ENCODE measurements around the gene ZNF467.

ZNF467 gene

GRCh38 chr7:149808311-149808710 is 34.9 kb upstream of the ZNF467 start:
- no peak for DNase-seq (ENCODE audit: low spot score)

- DNase-seq (ENCODE audit: low spot score): no peak
These were observed 33.3 kb upstream of the ZNF467 start for GRCh38 chr7:149806726-149807125.

- no peak for DNase-seq (ENCODE audit: low spot score)
These were observed 30.7 kb upstream of the ZNF467 start for GRCh38 chr7:149804106-149804505.

DNA sequence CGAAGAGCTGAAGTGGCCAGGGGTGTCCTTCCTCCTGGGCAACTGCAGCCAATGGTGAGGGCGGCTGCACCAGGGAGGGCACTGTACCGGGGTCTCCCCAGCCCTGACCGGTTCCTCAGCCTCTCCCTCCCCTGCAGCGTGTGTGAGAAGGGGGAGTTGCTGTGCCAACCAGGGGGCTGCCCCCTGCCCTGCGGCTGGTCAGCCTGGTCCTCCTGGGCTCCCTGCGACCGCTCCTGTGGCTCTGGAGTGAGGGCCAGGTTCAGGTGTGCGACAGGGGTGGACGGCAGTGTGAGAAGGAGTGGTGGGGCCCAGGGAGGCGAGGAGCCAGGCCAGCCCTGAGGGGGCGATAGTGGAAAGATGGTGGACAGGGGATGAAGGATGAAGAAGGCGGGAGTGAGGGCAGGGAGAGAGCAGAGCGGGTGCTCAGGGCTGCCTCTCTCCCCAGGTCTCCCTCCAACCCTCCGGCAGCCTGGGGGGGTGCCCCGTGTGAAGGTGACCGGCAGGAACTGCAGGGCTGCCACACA is 30.2 kb upstream of the ZNF467 start:
- DNase-seq (ENCODE audit: low spot score): no peak

DNA sequence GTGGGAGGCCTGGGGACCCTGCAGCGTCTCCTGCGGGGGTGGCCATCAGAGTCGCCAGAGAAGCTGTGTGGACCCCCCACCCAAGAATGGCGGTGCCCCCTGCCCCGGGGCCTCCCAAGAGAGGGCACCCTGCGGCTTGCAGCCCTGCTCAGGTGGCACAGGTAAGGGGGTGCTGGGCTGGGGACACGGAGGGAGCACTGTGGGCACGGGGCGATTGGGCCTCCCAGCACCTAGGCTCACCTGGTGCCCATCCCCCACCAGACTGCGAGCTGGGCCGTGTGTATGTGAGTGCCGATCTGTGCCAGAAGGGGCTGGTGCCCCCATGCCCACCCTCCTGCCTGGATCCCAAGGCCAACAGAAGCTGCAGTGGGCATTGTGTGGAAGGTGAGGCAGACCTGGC is 29.6 kb upstream of the ZNF467 start:
- DNase-seq (ENCODE audit: low spot score): no peak

GRCh38 chr7:149801816-149802215 is 28.4 kb upstream of the ZNF467 start:
- DNase-seq (ENCODE audit: low spot score): no peak

- DNase-seq (ENCODE audit: low spot score): no peak
These were observed 27.7 kb upstream of the ZNF467 start for GRCh38 chr7:149801002-149801566.

DNA sequence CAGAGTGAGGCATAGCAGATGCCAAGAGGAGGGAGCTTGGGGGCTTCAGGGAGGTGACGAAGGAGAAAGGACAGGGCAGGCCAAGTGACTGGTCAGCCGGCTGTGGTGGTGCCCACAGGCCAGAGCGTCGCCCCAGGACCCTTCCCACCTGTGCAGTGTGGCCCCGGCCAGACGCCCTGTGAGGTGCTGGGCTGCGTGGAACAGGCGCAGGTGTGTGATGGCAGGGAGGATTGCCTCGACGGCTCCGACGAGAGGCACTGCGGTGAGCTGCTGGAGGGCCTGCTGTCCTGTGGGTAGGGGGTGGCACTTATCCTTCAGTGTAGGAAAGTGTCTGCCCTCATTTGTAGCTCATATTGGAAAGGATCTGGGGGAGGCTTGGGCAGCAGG is 26.8 kb upstream of the ZNF467 start:
- DNase-seq (ENCODE audit: low spot score): no peak

- no peak for DNase-seq (ENCODE audit: low spot score)
These were observed 26.2 kb upstream of the ZNF467 start for GRCh38 chr7:149799397-149800168.

- DNase-seq (ENCODE audit: low spot score): no peak
These were observed 24.4 kb upstream of the ZNF467 start for GRCh38 chr7:149797771-149798170.

DNA sequence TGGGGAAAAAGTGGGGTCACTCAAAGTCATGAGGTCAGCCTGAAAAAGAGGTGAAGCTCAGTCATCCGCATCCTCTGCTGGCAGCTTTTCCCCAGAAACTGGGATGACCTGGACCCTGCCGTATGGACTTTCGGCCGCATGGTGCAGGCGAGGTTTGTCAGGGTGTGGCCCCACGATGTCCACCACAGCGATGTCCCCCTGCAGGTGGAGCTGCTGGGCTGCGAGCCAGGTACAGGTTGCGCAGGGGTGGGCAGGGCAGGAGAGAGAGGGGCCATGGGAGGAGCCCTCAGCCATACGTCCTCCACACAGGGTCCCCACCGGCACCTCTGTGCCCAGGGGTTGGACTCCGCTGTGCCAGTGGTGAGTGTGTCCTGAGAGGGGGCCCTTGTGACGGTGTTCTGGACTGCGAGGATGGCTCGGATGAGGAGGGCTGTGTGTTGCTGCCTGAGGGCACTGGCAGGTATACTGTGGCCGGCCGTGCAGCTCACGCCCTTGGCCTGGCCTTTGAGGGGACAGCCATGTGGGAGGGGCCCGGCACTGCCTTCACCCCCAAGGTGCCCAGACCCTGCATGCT is 23.0 kb upstream of the ZNF467 start:
- DNase-seq (ENCODE audit: low spot score): no peak

DNA sequence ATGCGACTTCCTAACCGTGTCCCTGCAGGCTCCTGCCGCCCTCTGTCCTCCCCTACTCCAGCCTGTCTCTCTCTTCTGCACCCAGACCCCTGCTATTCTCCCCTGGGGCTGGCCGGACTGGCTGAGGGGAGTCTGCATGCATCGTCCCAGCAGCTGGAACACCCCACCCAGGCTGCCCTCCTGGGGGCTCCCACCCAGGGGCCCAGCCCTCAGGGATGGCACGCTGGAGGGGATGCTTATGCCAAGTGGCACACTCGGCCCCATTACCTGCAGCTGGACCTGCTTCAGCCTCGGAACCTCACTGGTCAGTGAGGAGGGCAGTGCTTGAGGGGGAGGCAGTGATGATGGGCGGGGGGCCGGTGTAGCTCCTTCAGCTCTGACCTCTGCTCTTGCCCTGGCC is 21.7 kb upstream of the ZNF467 start:
- DNase-seq (ENCODE audit: low spot score): no peak

- DNase-seq (ENCODE audit: low spot score): no peak
These were observed 21.3 kb upstream of the ZNF467 start for GRCh38 chr7:149794661-149795060.

DNA sequence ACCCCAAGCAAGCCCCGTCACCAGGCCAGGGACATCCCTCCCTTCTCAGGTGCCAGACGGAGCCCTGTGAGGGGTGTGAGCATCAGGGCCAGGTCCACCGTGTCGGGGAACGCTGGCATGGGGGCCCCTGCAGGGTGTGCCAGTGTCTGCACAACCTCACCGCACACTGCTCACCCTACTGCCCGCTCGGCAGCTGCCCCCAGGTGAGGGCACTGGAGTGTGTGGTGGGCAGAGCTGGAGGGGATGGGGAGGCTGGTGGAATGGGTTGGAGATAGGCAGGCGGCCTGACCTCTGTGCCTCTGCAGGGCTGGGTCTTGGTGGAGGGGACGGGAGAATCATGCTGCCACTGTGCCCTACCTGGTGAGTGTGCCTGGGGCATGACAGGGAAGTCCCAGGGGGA is 19.9 kb upstream of the ZNF467 start:
- DNase-seq (ENCODE audit: low spot score): no peak

- no peak for DNase-seq (ENCODE audit: low spot score)
These were observed 18.8 kb upstream of the ZNF467 start for GRCh38 chr7:149792220-149792595.

GRCh38 chr7:149791411-149792219 is 18.2 kb upstream of the ZNF467 start:
- no peak for DNase-seq (ENCODE audit: low spot score)

DNA sequence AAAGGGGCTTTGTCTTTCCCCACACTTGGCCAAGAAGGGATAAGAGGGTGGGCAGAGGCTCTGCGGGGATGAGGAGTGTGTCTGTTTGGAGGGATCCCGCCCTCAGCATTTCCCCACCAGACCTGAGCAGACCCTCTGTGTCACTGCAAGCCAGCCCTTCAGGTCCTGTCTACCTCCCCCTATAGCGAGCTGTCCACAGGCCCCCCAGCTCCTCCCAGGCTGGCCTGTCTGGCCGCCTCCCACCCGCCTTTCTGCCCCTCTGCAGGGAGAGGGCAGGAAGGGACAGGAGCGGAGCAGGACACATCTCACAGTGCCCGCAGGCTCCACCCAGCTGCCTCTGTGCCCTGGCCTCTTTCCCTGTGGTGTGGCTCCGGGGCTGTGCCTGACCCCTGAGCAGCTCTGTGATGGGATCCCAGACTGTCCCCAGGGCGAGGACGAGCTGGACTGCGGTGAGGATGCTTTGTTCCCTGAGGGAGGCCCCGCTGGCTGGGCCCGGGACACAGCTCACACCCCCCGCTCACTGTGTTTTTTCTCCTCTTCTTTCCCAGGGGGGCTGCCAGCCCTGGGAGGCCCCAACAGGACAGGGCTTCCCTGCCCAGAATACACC is 17.5 kb upstream of the ZNF467 start:
- DNase-seq (ENCODE audit: low spot score): no peak

- peak; percentile 64 for DNase-seq (ENCODE audit: low spot score)
These were observed 16.8 kb upstream of the ZNF467 start for GRCh38 chr7:149790146-149790548.

GRCh38 chr7:149789101-149789500 is 15.7 kb upstream of the ZNF467 start:
- DNase-seq (ENCODE audit: low spot score): no peak

DNA sequence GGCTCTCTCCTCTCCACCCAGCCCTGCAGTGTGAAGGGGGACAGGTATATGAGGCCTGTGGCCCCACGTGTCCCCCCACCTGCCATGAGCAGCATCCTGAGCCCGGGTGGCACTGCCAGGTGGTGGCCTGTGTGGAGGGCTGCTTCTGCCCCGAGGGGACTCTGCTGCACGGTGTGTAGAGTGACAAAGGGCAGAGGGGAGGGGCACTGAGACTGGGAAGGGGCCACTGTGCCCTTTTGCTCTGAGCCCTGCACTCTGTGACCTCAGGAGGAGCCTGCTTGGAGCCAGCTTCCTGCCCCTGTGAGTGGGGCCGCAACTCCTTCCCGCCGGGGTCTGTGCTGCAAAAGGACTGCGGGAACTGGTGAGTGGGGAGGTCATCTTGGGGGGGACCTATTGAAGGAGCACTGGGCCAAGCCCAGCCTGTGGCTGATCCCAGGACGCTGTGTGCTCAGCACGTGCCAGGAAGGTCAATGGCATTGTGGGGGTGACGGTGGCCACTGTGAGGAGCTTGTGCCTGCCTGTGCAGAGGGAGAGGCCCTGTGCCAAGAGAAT is 15.0 kb upstream of the ZNF467 start:
- no peak for DNase-seq (ENCODE audit: low spot score)

DNA sequence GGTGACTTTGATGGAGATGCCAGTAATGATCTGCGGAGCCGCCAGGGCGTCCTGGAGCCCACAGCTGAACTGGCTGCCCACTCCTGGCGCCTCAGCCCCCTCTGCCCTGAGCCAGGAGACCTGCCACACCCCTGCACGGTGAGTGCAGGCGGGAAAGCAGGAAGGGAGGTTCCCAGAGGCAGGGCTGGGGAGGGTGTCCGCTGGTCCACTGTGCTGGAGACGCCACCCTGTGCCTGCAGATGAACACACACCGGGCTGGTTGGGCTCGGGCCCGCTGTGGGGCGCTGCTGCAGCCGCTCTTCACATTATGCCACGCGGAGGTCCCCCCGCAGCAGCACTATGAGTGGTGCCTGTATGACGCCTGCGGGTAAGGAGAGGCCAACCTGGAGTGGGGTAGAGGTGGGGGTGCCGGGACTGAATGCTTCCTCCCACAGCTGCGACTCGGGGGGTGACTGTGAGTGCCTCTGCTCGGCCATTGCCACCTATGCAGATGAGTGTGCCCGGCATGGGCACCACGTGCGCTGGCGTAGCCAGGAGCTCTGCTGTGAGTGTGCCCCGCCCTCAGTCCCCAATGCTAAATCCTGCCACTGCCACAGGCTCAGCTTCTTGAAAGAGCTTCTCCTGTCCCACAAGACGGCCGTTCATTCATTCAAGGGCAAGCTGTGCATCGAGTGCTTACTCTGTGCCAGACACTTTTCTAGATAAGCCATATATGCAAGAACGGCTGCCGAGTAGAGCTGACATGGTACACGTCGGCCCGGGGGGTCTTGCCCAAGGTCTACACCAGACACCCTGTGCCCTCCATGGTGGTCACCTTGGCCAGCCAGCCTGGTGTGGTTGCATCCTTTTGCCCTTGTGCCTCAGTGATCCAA is 14.3 kb upstream of the ZNF467 start:
- no peak for DNase-seq (ENCODE audit: low spot score)

All from AG08396 (cell line).